GM10847 (cell line): ENCODE measurements around the gene PTGDR2.

Experiments used
- POLR2A ChIP-seq: IDR thresholded peaks from 2 replicates; pipeline ENCODE4 v1.6.1; 2011; ENCODE audit not compliant: insufficient read length; ENCODE audit errors: extremely low read depth

Gene PTGDR2

DNA sequence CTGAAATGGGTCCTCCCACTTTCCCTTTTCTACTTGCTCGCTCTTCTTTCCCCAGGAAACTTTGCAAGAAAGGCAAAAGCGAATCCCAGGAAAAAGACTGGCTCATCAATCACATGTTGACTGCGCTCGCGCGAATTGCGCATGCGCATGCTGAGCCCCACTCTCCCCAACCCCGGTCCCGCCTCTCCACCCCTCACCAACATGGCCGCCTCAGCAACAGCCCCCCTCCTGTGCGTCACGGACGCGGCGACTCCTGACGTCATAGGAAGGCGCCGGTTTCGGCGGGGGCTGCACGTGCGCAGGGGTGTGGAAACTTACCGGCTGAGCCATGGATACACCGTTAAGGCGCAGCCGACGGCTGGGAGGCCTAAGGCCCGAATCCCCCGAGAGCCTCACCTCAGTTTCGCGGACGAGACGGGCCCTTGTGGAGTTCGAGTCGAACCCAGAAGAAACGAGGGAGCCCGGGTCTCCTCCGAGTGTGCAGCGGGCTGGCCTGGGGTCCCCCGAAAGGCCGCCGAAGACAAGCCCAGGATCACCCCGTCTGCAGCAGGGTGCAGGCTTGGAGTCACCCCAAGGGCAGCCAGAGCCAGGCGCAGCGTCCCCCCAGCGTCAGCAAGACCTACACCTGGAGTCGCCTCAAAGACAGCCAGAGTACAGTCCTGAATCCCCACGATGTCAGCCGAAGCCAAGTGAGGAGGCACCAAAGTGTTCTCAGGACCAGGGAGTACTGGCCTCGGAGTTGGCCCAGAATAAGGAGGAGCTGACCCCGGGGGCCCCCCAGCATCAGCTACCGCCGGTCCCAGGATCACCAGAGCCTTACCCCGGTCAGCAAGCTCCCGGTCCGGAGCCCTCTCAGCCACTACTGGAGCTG lies 13.7 kb downstream of the PTGDR2 start, which contains the start of gene CCDC86:
CCDC86 (plus strand) TSS at position 317 of the 871 bp plus-strand sequence; CDS start at position 329, 12 bp downstream.
- TF ChIP-seq POLR2A: no peak

DNA sequence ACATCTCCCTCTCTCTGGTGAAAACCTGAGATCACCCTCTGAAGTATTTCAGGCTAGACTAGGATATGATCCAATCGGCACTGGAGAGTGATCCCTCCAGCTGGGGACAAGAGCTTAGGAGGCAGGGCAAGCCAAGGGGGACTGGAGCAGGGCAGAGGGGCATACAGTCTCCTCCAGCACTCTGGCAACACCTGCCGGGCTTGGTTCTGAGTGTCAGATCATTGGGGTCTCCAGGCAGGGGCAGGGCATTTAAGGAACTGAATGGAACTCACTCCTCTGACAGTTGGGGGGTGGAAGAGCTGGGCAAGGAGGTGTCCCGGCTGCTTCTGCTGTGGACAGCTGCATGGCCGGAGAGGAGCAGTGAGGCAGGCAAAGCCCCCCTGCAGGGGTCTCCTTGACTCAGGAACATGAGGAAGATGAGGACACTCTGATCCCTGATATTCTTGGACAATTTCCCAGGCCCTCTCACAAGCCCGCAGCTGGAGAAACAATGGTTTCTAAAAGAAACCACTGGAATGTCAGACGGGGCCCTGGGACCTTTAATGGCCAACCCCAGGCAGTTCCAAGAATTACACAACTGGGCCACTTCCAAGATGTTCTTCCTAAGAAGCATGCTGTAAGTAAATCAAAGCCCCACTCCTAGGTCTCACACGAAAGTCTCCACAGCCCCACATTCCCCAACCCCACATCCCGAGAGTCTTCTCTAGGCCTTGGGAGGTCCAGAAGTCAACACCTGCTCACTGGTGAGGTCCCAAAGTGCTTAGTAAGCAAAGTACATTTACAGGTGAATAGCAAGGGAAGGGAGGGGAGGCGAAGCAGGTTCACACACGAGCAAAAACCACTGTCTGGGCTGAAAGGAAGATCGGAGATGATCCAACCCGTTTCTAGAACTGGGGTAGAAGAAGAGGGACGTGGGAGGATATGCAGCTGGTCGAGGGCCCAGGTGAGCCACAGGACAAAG lies 15.0 kb downstream of the PTGDR2 start:
- no peak for TF ChIP-seq POLR2A

DNA sequence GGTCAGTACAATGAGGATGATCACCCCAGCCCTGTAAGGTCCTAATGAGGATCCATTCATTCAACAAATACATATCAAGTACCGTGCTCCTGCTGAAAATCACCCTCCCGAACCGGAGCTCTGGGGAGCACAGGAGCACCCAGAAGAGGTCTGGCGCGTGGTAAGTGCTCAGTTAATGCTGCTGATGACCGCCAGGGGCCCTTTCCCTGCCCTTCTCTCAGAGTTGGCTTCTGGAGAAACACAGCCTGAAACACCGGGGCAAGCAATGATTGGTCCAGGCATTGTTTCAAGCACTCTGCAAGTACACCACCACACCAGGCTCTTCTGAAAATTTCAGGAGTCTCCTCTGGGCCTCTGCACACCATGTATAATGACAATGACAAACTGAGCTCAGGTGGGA lies 17.6 kb downstream of the PTGDR2 start:
- no peak for TF ChIP-seq POLR2A

DNA sequence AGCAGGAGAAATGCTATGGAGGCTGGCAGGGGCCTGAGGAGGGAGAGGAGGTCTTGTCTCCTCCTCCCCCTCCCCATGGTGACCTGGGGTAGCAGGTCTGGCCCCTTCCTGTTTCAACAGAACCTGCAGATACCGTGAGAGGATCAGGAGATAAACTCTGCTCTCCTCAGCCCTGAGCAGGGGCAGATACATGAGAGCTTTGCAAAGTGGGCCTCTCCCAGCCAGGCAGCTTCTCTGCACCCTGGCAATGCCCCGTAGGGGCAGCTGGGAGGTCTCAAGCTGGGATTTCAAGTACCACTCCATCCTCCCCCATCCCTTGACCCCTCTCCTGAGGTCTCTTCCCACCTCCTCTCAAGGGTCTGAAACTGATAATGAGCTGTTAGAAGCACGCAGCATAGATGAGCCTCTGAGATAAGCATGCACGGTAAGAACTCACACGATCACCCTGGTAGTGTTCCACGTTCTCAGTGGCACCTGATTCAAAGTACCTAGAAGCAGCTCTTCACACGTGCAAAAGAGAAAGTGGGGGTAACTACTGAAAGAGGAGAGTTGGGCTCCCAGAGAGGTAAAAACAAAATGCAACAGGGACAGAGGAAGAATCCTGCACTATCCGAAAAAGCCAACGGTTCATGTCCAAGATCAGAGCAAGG lies 18.8 kb downstream of the PTGDR2 start:
- TF ChIP-seq POLR2A: no peak

DNA sequence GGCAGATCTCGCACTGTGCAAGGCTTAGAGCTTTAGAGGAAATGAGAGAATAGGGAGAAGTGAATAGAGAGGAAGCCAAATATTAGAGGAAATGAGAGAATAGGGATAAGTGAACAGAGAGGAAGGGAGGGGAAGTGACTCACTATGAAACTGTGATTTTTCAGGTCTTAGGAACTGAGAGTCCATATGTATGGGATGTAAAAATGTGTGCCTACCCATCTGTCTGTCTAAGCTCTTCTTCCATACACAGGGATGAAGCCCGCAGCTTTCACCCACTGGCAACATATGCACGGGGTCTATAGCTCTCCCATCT lies 20.3 kb downstream of the PTGDR2 start:
- no peak for TF ChIP-seq POLR2A

DNA sequence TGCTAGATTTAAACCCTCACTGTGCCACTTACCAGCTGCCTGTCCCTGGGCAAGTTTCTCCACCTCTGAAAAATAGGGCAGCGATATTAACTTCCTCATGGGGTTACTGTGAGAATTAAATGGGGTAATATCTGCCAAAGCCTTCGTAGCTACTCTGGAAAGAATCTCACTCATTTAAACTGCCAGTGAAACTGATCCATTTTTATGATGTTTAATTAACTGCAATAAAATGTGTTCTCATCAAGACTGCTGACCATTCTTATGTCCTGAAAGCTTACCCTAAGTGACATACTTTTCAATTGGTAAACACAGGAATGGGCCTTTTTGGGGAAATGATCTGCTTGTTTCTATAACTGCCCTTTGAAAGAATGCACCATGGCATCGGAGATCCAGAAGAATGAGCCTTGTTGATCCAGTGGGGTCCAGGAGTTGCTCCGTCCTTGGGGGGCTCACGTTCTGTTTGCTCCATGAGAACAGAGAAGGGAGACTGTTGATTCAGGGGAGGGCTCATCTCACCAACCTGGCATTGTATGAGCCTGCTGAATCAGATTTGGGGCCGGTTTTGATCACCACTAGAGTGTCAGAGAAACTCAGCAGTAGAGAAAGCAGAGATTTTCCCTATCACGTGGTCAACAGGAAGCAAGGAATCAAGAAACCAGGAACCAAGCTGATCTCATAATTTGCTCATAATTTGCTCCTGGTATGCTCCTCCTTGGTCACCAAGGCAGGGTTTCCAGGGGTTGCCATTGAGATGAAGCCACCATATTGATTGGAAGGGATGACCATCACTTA lies 20.8 kb downstream of the PTGDR2 start:
- no peak for TF ChIP-seq POLR2A

DNA sequence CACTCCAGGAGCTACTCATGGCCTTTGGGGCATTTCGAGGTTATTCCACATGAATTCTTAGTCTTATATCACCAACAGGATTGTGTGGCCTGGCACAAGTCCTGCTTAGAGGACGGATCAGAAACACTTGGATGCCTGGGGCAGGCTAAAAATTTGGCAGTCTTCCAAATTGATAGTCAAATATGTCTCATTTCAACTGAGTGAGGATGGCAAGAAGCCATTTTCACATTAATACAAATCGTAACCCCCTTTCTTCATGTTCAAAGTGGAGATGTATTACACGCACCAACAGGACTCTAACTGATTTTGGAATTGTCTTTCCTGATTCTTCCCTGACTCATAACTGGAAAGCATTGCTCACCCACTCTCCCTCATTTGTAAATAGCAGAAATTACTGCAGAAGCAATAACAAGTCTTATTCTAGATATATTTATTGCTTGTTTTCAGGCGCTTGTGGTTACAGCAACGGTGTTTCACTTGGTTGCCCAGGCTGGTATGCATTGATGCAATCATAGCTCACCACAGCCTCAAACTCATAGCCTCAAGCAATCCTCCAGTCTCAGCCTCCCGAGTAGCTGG lies 24.2 kb downstream of the PTGDR2 start:
- TF ChIP-seq POLR2A: no peak

DNA sequence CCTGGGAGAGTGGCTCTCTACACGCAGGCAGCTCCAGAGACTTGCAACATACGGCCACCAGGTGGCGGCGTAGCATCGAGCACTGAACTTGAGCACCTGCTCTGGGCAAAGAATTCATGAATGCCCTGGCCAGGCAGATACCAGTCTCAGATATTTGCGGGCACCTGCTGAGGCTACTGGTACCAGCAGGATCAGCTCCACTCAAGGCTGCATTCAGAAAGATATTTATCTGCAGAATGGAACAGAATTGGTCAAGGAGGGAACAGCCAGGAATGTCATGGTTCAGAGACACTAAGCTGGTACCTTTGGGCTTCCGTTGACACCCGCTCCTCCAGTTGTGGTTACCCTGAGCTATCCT lies 24.6 kb downstream of the PTGDR2 start:
- TF ChIP-seq POLR2A: no peak

DNA sequence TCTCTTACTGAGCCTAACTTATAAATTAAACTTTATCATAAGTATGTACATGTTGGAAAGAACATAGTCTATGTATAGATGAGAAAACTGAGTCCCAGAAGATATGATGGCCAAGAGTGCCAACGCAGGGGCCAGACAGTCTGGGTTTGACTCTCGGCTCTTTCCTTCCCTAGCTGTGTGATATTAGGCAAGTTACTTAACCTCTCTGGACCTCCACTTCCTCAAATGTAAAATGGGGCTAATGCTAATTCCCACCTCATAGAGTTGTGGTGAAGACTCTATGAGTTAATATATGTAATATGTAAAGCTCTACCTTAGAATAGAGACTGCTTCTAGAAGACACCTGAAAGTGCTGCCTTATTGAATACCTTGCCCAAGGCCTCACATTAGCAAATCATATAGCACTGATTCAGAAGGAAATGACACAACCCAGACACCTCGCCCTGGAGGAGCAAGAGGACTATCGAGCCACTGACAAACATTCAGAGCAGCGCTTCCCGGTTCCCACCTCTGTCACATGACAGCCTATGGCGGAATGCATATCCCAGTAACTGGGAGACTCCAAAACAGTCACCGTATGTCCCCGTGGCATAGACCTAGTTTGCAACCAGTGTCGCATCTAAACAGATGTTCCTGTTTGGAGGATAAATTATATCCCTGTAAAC lies 25.1 kb downstream of the PTGDR2 start:
- TF ChIP-seq POLR2A: no peak

DNA sequence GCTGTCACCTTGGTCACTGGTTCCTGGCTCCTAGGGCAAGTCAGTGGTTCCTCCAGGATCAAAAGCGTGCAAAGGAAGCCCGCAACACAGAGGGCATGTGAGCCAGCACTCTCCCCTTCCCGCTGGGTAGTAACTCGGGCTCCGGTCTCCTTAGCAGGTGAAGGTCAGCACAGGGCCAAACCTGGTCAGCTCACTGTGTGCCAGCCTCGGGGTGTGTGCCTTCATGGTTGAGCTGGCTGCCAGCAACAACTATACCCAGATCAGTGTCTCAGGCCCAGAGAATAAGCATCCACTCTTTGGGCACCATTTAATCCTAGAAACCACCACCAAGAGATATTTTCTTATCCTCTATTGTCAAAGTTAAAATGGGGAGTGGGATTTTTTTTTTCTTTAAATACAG lies 30.0 kb downstream of the PTGDR2 start:
- TF ChIP-seq POLR2A: no peak

DNA sequence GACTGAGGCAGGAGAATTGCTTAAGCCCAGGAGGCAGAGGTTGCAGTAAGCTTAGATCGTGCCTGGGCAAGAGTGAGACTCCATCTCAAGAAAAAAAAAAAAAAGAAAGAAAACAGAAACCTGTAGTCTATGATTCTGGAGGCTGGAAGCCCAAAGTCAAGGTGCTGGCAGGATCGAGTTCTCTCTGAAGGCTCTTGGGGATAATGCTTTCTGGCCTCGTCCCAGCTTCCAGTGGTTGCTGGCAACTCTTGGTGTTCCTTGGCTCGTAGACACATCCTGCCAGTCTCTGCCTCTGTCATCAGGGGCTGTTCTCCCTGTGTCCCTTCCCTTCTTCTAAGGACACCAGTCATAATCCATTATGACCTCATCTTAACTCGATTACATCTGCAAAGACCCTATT lies 30.6 kb downstream of the PTGDR2 start:
- TF ChIP-seq POLR2A: no peak

DNA sequence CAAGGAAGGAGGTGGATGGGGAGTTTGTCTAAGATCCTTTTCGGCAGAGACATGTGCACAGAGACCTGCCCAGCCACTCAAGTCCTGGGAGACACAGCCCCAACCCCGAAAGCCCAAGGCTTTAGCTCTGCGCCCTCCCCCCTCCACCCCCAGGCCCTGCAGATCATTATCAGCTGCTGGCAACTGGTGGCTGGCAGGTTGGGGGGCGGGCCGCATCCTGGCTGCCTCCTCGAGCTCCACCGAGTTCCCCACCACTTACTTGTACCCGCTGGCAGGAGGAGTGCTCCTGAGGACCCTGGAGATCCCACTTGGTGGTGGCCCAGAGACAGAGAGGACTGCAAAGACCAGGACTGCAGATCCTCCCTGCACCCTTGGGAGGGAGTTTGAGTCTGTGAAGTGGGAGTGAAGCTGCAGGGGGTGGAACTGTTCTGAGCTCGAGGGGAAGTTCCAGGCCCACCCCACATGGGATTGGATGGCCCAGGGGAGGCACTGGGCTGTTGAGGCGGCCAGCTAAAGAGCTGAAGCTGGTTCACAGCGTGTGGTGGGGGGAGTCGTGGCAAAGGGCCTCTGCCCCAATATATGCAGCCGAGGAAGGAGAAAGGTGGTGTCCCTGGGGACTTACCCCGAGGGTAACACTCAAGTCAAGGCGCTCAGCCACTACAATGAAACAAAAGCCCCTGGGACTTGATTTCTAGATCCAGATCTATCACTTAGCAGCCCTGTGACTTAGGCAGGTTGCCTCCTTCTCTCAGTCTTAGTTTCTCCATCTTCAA lies 33.7 kb downstream of the PTGDR2 start:
- TF ChIP-seq POLR2A: no peak

DNA sequence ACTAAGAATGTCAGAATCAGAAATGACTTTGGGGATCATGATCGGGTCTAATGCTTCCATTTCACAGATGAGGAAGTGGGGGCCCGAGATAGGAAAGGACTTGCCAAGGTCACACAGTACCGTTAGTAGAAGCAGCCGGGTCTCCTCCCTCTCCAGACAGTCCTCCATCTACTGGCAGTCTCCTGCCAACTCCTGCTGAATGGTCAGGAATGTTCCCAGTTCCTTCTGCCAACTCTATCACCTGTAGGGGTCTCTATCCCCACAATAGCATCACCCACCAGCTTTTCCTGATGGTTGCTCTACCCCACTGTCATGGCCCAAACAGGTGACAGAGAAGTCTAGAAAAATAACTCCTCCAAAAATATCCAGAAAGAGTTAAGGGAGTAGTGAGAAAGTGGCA lies 37.7 kb downstream of the PTGDR2 start:
- no peak for TF ChIP-seq POLR2A
